Mucosa of gallbladder (tissue), 1 donor: ENCODE measurements around the gene LY6G6F. TPM values are rescaled to one million over a fixed set of nuclear protein-coding genes. Genes with fewer than 3 reads are reported as not detected.
"Not testable (repeated sequence)": the region's sequence is repeated elsewhere in the genome, so short reads cannot be mapped to it uniquely, and the experiment has no call there.

Source experiments
- DNase-seq: peaks from one replicate; pipeline ENCODE4 v3.0.0-alpha.2; 2020; ENCODE audit warnings: low spot score
- total RNA-seq: library from RNA; stranded (reverse); gene quantifications from one replicate; pipeline ENCODE4 v1.2.1, GENCODE V29; 2021
- donor health status: DM: no; HTN: no; CAD: no.

The LY6G6F gene
- total RNA-seq, 1 donor from 2014 or later: not detected

DNA sequence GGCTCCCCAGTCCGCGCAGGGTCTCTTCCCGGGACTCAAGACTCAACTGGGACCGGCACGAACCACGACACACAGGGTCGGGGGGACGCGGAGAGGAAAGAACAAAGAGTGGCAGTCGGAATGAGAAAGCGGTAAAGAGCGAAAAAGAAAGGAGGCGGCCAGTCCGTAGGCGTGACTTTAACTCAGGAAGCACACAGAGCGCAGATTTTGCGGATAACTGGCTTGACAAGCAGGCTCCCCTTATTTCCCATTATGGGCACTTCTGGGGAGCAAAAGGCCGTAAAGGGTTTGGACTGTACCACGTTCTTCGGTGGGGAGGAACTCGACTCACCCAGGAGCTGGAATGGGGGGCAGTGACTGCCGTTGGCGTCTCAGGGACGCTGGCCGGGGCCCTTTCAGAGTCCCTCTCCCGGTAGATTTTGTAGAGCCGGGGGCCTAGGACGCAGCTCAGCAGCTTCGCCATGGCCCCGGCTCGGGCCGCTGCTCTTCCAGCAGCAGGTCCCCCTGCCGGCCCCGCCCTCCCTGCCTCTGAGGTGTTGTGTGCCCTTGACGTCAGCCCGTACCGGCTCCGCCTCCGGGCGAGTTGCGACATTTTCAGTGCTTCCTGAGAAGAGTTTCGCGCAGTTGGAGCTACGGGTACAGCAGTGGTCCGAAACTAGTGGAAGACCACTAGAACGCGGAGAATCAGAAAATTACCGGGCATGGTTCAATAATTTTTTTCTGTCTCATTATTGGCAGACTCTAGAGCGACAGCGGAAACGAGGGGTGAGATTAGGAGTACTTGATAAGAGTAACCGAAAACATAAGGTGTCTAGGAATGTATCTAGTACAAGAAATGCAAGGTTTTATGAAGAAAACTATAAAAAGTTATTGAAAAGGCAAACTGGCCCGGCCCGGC, 3.6 kb upstream of the LY6G6F start, which contains the start of gene ABHD16A:
ABHD16A (minus strand) TSS at position 506 of the 898 bp plus-strand sequence; CDS start at position 463, 43 bp downstream.
- DNase-seq: peak; percentile 99

GRCh38 chr6:31705931-31706330, 735 bp upstream of the LY6G6F start:
- DNase-seq: no peak

DNA sequence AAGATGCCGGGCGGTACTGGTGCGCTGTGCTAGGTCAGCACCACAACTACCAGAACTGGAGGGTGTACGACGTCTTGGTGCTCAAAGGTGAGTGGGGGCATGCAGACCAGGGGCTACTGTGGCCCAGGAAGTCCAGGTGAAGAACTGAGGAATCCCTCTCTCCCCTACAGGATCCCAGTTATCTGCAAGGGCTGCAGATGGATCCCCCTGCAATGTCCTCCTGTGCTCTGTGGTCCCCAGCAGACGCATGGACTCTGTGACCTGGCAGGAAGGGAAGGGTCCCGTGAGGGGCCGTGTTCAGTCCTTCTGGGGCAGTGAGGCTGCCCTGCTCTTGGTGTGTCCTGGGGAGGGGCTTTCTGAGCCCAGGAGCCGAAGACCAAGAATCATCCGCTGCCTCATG, 1.0 kb downstream of the LY6G6F start:
- DNase-seq: no peak

DNA sequence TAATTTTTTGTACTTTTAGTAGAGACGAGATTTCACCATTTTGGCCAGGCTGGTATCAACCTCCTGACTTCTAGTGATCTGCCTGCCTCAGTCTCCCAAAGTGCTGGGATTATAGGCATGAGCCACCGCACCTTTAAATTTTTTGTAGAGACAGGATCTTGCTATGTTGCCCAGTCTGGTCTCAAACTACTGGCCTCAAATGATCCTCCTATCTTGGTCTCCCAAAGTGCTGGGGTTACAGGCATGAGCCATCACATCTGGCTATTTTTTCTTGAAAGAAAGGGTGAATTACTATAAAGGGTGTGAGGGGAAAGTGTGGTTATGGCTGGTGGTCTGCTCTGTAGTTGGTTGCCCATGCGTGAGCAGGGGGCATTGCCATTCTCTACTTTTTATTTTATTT, 1.6 kb downstream of the LY6G6F start:
- no peak for DNase-seq

DNA sequence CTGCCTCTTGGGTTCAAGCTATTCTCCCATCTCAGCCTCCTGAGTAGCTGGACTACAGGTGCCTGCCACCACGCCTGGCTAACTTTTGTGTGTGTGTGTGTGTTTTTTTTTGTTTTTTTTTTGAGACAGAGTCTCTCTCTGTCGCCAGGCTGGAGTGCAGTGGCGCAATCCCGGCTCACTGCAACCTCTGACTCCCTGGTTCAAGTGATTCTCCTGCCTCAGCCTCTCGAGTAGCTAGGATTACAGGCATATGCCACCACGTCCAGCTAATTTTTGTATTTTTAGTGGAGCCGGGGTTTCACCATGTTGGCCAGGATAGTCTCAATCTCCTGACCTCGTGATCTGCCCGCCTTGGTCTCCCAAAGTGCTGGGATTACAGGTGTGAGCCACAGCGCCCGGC, 2.5 kb downstream of the LY6G6F start:
- not testable (repeated sequence) for DNase-seq

- no peak for DNase-seq
Observed at GRCh38 chr6:31710523-31711219, 4.0 kb downstream of the LY6G6F start.

GRCh38 chr6:31711233-31711632, 4.6 kb downstream of the LY6G6F start:
- DNase-seq: no peak

- no peak for DNase-seq
Observed at GRCh38 chr6:31712296-31712695, 5.6 kb downstream of the LY6G6F start.

DNA sequence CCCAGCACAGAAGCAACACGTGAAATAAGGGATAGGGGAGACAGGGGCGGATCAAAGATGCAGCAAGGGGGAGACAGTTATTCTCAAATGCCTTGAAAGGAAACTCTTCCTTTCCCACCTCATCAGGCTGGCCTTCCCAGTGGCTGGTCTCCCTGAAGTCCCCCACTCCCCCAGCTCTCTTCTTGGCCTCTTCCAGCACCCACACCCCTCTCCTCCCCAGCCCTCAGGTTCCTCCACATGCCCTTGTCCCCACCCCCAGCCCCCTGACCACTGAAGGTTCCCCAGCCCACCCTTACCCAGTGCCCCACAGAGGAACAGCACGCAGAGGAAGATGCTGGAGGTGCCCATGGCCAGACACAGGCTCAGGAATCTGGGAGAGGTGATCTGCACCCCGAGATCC, 6.8 kb downstream of the LY6G6F start:
- DNase-seq: no peak

DNA sequence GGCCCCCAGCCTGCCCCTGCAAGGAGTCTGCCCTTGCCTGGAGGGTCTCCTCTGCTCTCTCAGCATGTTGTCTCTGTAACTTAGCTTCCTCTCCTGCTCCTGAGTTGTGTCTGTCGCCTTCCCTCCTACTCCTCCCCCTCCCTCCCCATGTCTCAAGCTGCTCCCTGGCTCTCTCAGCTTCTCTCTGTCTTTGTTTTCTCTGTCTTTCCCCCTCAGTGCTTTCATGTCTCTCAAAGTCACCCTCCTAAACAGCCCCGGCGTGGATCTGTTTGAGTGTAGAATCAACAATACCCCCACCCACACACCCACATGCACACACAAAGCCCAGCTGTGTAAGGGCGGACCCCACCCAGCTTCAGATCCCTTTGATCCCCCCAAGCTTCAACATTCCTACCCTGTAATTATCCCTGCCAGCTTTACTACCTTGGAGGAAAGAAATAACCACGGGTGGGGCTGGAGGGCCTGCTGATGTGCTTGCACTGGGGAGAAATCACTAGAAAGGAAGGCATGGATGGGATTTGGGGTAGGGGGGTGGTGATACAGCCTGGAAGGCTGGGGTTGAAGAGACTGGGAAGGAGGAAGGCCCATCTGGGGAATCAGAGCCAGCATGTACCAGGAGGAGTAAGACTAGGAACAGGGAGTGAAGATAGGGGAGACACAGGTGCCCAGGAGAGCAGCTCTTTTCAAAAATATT, 7.5 kb downstream of the LY6G6F start:
- no peak for DNase-seq

GRCh38 chr6:31715022-31715958, 8.6 kb downstream of the LY6G6F start, which contains the start of gene LY6G6D:
Gene LY6G6D, plus strand, starts transcription at chr6:31715348. Its CDS starts 8 bp downstream, at chr6:31715356.
- no peak for DNase-seq

GRCh38 chr6:31717499-31718222, 11.0 kb downstream of the LY6G6F start:
- DNase-seq: no peak

DNA sequence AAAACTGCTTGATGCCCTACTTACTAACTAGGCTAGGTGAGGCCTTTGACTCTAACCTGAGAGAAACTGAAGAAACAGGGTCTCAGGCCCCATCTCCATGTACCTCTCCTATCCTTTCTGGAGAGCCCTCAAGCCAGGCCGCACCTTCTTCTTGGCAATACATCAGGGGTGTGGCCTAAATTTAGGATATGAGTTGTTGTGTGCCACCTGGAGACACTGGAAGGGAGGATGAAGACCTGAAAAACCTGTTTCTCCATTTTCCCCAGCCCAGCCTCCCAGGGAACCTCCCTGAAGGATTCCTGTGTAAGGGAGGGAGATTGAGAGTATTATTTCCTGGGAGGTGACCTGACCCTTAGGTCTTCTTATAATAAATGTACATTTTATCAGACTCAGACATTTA, 11.6 kb downstream of the LY6G6F start:
- DNase-seq: no peak

DNA sequence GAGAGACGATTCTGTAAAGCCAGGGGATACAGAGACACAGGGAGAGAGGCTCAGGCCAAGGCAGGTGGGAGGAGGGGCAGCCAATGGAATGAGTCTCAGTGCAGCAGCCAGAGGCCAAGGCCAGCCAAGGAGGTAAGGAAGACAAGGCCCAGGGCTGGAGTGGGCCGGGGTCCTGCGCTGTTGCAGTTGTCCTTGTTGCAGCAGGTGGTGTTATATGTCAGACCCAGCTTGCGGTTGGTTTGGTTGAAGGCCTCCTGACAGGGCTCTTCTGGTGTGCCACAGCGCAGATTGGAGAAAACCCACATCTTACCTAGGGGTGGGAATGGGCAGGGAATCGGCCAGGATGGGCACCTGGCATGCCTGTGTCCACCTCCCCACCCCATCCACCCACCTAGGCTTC, 12.3 kb downstream of the LY6G6F start:
- no peak for DNase-seq

- no peak for DNase-seq
Observed at GRCh38 chr6:31720196-31720770, 13.6 kb downstream of the LY6G6F start.

DNA sequence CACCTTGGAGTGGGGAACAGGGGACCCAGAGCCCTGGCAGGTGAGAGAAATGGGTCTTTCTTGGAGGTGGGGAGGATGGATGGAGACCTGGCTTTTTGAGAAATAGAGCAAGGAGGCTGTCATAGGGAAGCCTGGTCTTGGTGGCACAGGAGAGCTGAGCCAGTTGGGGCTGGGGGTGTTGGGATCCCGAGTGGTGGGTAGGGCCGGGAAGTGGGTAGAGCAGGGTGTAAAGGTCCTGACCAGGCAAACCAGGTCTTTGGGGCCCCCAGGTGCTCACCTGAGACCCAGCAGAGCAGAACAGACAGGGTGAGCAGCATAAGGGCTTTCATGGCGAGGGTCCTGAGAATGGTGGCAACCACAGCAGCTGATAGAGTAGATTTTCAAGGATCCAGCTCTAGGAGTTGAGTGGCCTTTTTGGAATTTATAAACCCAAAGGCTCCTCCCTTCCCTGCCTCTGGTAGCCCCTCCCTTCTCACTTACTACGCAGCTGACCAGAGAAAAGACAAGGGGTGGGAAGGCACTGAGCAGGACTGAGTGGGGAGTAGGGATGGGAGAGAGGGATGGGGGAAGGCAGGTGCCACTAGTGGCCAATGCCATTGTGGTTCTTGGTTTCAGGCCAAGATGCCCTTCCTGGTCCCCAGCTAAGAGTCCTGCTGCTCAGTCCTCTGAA, 14.8 kb downstream of the LY6G6F start, which contains the start of gene LY6G6C:
LY6G6C (minus strand) TSS at position 396 of the 670 bp plus-strand sequence; CDS start at position 329, 67 bp downstream.
- no peak for DNase-seq

DNA sequence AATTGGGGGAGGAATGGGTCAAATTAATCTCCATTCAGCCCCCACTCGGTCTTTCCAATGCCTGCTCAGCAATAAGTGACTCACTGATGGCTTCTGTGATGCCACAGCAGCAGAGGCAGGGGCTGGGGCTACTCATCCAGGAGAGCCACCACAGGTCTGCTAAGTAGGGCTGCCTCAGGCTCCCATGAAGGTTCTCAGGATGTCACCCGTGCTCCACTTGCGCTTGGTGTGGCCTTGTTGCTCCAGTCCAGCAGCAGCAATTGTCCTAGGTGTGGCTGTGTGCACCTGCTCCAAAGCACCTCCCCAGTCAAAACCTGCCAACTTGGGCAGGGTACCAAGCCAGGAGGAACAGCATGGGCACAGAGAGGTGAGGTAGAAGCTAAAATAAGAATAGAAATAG, 15.5 kb downstream of the LY6G6F start:
- no peak for DNase-seq

DNA sequence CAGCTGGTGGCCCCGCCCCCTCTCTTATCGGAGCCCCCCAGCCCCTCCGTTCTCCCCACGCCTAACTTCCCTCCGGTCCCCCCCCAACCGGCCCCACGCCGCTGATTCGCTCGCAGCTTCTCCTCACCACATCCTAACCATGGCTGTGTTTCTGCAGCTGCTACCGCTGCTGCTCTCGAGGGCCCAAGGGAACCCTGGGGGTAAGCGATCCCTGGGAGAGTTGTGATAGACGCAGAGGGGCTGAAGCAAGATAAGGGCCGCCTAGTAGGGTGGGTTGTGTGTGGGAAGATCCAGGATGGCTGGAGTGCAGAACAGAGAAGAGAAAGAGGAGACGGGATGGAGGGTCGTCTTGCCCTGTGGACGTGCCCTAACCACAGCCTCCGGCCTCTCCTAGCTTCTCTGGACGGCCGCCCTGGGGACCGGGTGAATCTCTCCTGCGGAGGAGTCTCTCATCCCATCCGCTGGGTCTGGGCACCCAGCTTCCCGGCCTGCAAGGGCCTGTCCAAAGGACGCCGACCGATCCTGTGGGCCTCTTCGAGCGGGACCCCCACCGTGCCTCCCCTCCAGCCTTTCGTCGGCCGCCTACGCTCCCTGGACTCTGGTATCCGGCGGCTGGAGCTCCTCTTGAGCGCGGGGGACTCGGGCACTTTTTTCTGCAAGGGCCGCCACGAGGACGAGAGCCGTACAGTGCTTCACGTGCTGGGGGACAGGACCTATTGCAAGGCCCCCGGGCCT, 16.7 kb downstream of the LY6G6F start, which contains the start of gene MPIG6B:
MPIG6B (plus strand) TSS at position 129 of the 735 bp plus-strand sequence; CDS start at position 140, 11 bp downstream.
- DNase-seq: no peak
